ENCODE data around the gene CCDC88B.
A peak's percentile ranks its signal among the peaks of the same experiment; 100 is the strongest.

Gene CCDC88B

DNA sequence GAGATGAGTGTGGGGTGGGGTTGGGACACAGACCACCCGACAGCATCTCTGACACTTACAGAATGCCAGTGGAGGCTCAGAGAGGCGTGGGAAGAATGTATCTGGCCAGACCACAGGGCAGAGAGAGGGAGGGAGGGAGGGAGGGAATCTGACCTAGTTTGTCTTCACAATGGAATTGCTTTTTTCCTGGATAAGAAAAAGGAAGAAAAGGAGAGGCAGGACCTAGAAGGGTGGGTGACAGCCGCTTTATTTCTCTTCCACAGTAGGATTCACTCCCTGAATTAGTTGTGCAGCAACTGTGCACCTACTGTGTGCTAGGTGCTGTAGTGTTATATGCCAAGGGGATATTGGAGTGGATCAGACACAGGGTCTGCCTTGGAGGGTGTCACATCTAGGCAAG is 45.2 kb upstream of the CCDC88B start (continued):
- no peak for TF ChIP-seq ZNF354C (tag by site-specific recombination; IDR thresholded peaks at IDR 0.05; ENCODE audit: borderline replicate concordance, low read depth)
- no peak for TF ChIP-seq ZNF211 (tag by site-specific recombination; IDR thresholded peaks at IDR 0.05; ENCODE audit: low read depth)
- no peak for TF ChIP-seq MZF1 (tag by site-specific recombination; IDR thresholded peaks at IDR 0.05; ENCODE audit: borderline replicate concordance)
- TF ChIP-seq ZNF311 (tag by site-specific recombination; IDR thresholded peaks at IDR 0.05; ENCODE audit: borderline replicate concordance): no peak
- TF ChIP-seq ZNF596 (tag by site-specific recombination; IDR thresholded peaks at IDR 0.05): no peak
- no peak for TF ChIP-seq ZNF174 (tag by site-specific recombination; IDR thresholded peaks at IDR 0.05)

DNA sequence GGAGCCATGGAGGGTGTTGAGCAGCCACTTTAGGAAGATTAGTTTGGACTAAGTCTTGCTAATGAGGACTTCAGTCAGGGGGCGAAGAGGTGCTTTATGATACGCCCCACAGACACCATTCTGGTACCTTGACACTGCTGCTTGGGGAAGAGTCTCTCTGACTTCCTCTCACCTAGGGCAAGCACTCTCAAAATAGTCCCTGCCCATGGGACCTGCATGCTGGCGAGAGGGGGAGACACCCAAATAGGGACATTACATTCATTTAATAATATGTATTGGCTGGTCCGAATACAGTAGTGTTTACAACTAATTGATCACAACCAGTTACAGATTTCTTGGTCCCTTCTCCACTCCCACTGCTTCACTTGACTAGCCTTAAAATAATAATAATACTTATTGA is 44.2 kb upstream of the CCDC88B start:
- Histone ChIP-seq H3K9me3 (ENCODE audit: control insufficient read depth, insufficient read depth, low read depth, low read length) (no peaks in the 10 kb centered on the region), H3K4me3 (ENCODE audit: low read depth, low read length) (no peak overlapping the region), H3K4me1 (ENCODE audit: control insufficient read depth, insufficient read depth, low read length) (no peaks in the 10 kb centered on the region), H3K36me3 (ENCODE audit: control insufficient read depth in 2 of 2, insufficient read depth in 1 of 2, low read length in 2 of 2) (no peaks in the 10 kb centered on the region), H3K27ac (ENCODE audit: extremely low read depth, low read depth, low read length) (no peak overlapping the region)
- POLR2A ChIA-PET: interaction anchor here (0.8 kb wide), 1 partner anchor 24 kb away, joined by 3 read pairs; no protein-coding TSS in a partner anchor
- TF ChIP-seq, protein P1, sequence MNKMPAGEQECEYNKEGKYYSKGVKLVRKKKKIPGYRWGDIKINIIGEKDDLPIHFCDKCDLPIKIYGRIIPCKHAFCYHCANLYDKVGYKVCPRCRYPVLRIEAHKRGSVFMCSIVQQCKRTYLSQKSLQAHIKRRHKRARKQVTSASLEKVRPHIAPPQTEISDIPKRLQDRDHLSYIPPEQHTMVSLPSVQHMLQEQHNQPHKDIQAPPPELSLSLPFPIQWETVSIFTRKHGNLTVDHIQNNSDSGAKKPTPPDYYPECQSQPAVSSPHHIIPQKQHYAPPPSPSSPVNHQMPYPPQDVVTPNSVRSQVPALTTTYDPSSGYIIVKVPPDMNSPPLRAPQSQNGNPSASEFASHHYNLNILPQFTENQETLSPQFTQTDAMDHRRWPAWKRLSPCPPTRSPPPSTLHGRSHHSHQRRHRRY (tag by site-specific recombination; IDR thresholded peaks at IDR 0.05): no peak
- CTCF ChIA-PET: interaction anchor here (0.9 to 1.7 kb wide), 4 partner anchors 9 to 59 kb away, joined by 3 to 13 read pairs (median 4); partner anchors contain the start of gene PLCB3

DNA sequence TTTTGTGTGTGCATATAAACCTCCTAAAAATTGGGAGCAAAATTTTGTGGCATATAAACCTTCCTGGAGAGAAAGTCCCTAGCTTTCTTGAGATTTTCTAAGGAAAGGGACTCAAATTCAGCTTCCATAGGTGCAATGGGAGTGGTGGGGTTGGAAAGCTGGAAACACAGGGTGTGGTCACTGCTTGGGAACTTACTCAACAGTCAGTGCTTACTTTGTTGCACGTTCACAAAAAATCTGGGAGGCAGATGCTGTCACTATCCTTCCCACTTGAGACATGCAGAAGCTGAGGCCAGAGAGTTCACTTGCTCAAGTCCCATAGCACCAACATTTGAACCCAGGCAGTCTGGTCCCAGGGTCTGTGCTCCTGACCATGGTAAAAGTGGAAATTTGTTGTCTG is 43.8 kb upstream of the CCDC88B start:
- Histone ChIP-seq H3K4me3 (ENCODE audit: low read depth, low read length) (no peak overlapping the region), H3K36me3 (ENCODE audit: control insufficient read depth in 2 of 2, insufficient read depth in 1 of 2, low read length in 2 of 2) (no peaks in the 10 kb centered on the region), H3K9me3 (ENCODE audit: control insufficient read depth, insufficient read depth, low read depth, low read length) (no peaks in the 10 kb centered on the region), H3K27ac (ENCODE audit: extremely low read depth, low read depth, low read length) (no peak overlapping the region), H3K4me1 (ENCODE audit: control insufficient read depth, insufficient read depth, low read length) (no peaks in the 10 kb centered on the region)
- ChIA-PET POLR2A (no interaction called here), CTCF (interaction anchor here (0.6 to 1.7 kb wide), 7 partner anchors 8 to 467 kb away, joined by 3 to 13 read pairs (median 4); partner anchors contain the start of gene PLCB3)
- TF ChIP-seq, protein P2, sequence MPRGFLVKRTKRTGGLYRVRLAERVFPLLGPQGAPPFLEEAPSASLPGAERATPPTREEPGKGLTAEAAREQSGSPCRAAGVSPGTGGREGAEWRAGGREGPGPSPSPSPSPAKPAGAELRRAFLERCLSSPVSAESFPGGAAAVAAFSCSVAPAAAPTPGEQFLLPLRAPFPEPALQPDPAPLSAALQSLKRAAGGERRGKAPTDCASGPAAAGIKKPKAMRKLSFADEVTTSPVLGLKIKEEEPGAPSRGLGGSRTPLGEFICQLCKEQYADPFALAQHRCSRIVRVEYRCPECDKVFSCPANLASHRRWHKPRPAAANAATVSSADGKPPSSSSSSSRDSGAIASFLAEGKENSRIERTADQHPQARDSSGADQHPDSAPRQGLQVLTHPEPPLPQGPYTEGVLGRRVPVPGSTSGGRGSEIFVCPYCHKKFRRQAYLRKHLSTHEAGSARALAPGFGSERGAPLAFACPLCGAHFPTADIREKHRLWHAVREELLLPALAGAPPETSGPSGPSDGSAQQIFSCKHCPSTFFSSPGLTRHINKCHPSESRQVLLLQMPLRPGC (tag by site-specific recombination; IDR thresholded peaks at IDR 0.05): no peak
- TF ChIP-seq ZSCAN16 (tag by site-specific recombination; IDR thresholded peaks at IDR 0.05) (no peak), ZNF366 (tag by site-specific recombination; conservative IDR thresholded peaks at IDR 0.05) (no peak), ZNF555 (tag by site-specific recombination; conservative IDR thresholded peaks at IDR 0.05) (no peak)

DNA sequence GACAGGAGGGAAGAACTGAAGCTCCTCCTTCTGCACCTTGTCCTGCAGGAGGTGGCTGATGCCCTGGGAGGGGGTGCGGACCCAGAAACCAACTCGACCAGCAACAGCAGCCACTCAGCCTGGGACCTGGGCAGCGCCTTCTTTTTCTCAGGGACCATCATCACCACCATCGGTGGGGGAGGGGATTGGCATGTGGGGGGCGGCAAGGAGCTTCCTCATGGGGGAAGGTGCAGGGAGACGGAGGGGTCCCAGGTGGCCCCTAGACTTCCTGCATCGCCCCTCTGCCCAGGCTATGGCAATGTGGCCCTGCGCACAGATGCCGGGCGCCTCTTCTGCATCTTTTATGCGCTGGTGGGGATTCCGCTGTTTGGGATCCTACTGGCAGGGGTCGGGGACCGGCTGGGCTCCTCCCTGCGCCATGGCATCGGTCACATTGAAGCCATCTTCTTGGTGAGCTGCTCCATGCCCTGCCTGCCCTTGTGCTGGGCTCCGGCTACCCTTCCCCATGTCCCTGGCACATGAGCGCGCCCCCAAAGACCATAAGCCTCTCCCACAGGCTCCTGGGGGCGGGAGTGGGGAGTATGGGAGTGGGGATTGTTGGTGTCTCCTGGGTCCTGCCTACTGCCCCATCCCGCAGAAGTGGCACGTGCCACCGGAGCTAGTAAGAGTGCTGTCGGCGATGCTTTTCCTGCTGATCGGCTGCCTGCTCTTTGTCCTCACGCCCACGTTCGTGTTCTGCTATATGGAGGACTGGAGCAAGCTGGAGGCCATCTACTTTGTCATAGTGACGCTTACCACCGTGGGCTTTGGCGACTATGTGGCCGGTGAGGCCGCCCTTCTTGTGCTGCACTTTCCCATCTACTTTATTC is 42.9 kb upstream of the CCDC88B start:
- ChIA-PET CTCF (interaction anchor here (0.6 to 1.7 kb wide), 8 partner anchors 7 to 468 kb away, joined by 3 to 13 read pairs (median 4); partner anchors contain the start of gene PLCB3), POLR2A (no interaction called here)
- Histone ChIP-seq H3K4me1 (ENCODE audit: control insufficient read depth, insufficient read depth, low read length) (no peaks in the 10 kb centered on the region), H3K9me3 (ENCODE audit: control insufficient read depth, insufficient read depth, low read depth, low read length) (no peaks in the 10 kb centered on the region), H3K27ac (ENCODE audit: extremely low read depth, low read depth, low read length) (no peak overlapping the region), H3K4me3 (ENCODE audit: low read depth, low read length) (no peak overlapping the region), H3K36me3 (ENCODE audit: control insufficient read depth in 2 of 2, insufficient read depth in 1 of 2, low read length in 2 of 2) (no peaks in the 10 kb centered on the region)
- TF ChIP-seq ZNF571 (tag by site-specific recombination; IDR thresholded peaks at IDR 0.05) (no peak), ZFHX2 (tag by site-specific recombination; conservative IDR thresholded peaks at IDR 0.05) (0 out of 2 replicates have a peak, but pooled peaks have one; percentile 18), ZNF830 (tag by site-specific recombination; IDR thresholded peaks at IDR 0.05; ENCODE audit: low read depth) (no peak), ZNF792 (tag by site-specific recombination; IDR thresholded peaks at IDR 0.05) (no peak), EGR2 (tag by site-specific recombination; IDR thresholded peaks at IDR 0.05; ENCODE audit: low read depth) (peak; percentile 27; the same call in 1 of the 2 replicates), ZNF423 (tag by site-specific recombination; IDR thresholded peaks at IDR 0.05) (no peak)
- TF ChIP-seq, protein P3, sequence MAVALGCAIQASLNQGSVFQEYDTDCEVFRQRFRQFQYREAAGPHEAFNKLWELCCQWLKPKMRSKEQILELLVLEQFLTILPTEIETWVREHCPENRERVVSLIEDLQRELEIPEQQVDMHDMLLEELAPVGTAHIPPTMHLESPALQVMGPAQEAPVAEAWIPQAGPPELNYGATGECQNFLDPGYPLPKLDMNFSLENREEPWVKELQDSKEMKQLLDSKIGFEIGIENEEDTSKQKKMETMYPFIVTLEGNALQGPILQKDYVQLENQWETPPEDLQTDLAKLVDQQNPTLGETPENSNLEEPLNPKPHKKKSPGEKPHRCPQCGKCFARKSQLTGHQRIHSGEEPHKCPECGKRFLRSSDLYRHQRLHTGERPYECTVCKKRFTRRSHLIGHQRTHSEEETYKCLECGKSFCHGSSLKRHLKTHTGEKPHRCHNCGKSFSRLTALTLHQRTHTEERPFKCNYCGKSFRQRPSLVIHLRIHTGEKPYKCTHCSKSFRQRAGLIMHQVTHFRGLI (tag by site-specific recombination; IDR thresholded peaks at IDR 0.05): no peak
- TF ChIP-seq, protein P4, sequence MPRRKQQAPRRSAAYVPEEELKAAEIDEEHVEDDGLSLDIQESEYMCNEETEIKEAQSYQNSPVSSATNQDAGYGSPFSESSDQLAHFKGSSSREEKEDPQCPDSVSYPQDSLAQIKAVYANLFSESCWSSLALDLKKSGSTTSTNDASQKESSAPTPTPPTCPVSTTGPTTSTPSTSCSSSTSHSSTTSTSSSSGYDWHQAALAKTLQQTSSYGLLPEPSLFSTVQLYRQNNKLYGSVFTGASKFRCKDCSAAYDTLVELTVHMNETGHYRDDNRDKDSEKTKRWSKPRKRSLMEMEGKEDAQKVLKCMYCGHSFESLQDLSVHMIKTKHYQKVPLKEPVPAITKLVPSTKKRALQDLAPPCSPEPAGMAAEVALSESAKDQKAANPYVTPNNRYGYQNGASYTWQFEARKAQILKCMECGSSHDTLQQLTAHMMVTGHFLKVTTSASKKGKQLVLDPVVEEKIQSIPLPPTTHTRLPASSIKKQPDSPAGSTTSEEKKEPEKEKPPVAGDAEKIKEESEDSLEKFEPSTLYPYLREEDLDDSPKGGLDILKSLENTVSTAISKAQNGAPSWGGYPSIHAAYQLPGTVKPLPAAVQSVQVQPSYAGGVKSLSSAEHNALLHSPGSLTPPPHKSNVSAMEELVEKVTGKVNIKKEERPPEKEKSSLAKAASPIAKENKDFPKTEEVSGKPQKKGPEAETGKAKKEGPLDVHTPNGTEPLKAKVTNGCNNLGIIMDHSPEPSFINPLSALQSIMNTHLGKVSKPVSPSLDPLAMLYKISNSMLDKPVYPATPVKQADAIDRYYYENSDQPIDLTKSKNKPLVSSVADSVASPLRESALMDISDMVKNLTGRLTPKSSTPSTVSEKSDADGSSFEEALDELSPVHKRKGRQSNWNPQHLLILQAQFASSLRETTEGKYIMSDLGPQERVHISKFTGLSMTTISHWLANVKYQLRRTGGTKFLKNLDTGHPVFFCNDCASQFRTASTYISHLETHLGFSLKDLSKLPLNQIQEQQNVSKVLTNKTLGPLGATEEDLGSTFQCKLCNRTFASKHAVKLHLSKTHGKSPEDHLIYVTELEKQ (tag by site-specific recombination; IDR thresholded peaks at IDR 0.05; ENCODE audit: borderline replicate concordance): no peak
